RCC 7860 (cell line): Measurements from ENCODE around the gene HSPBP1.

Source experiments
- DNase-seq: peaks from one replicate; pipeline ENCODE4 v3.0.0-alpha.2; 2015; ENCODE audit warnings: low spot score
- FAIRE-seq: peaks from 2 replicates; lab custom pipeline; 2012; peaks lifted over from hg19 to GRCh38; lab: Jason Lieb, UNC

The HSPBP1 gene

GRCh38 chr19:55305983-55306562, 26.2 kb upstream of the HSPBP1 start:
- FAIRE-seq (no peak), DNase-seq (peak; percentile 20)

- FAIRE-seq (no peak), DNase-seq (no peak)
These were observed 25.6 kb upstream of the HSPBP1 start for GRCh38 chr19:55305491-55305890.

- DNase-seq (no peak), FAIRE-seq (no peak)
These were observed 25.1 kb upstream of the HSPBP1 start for GRCh38 chr19:55304980-55305379.

GRCh38 chr19:55304279-55304978, 24.5 kb upstream of the HSPBP1 start:
- peak; percentile 13 for DNase-seq
- FAIRE-seq: no peak

GRCh38 chr19:55303477-55303876, 23.6 kb upstream of the HSPBP1 start:
- no peak for DNase-seq
- FAIRE-seq: no peak

- DNase-seq (no peak), FAIRE-seq (no peak)
These were observed 22.4 kb upstream of the HSPBP1 start for GRCh38 chr19:55302318-55302703.

GRCh38 chr19:55301459-55302317, 21.8 kb upstream of the HSPBP1 start:
- FAIRE-seq: no peak
- peak; percentile 56 for DNase-seq

GRCh38 chr19:55300886-55301458, 21.1 kb upstream of the HSPBP1 start:
- DNase-seq (no peak), FAIRE-seq (no peak)

GRCh38 chr19:55299991-55300390, 20.1 kb upstream of the HSPBP1 start:
- FAIRE-seq: no peak
- no peak for DNase-seq

- no peak for DNase-seq
These were observed 17.4 kb upstream of the HSPBP1 start for GRCh38 chr19:55297267-55297666.

GRCh38 chr19:55289117-55289796, 9.3 kb upstream of the HSPBP1 start:
- FAIRE-seq (no peak), DNase-seq (no peak)

More at GRCh38 chr19:55297267-55297666, 17.4 kb upstream of the HSPBP1 start:
- no peak for FAIRE-seq

- DNase-seq (no peak), FAIRE-seq (no peak)
These were observed 7.6 kb upstream of the HSPBP1 start for GRCh38 chr19:55287361-55288079.

- no peak for DNase-seq
- no peak for FAIRE-seq
These were observed 5.5 kb upstream of the HSPBP1 start for GRCh38 chr19:55285229-55285890.

- DNase-seq (no peak), FAIRE-seq (no peak)
These were observed 4.6 kb upstream of the HSPBP1 start for GRCh38 chr19:55284405-55285058.

- FAIRE-seq (no peak), DNase-seq (no peak)
These were observed 3.9 kb upstream of the HSPBP1 start, which contains the start of gene BRSK1 for GRCh38 chr19:55283548-55284377. BRSK1 (plus strand) TSS chr19:55283997; CDS start chr19:55284443, 446 bp downstream.

- DNase-seq (no peak), FAIRE-seq (no peak)
These were observed 570 bp downstream of the HSPBP1 start for GRCh38 chr19:55279340-55279739.

GRCh38 chr19:55278391-55279135, 1.3 kb downstream of the HSPBP1 start:
- FAIRE-seq: no peak
- DNase-seq: no peak
